SK-N-SH treated with all-trans-retinoic acid at 6 μM for 48 hours (cell line): ENCODE data around the gene AKAP1.

Experiments used
- ATAC-seq: fragments of 200-7000 bp; cut with Tn5 transposase; 3 replicates; pipeline ENCODE4 v1.9.1; 2020; ENCODE audit warnings: mild to moderate bottlenecking, moderate library complexity
- ARNTL ChIP-seq: fragments of 450-650 bp; formaldehyde crosslinking; IDR thresholded peaks from 2 replicates; pipeline ENCODE4 v1.5.0; 2020; ENCODE audit warnings: low read depth, mild to moderate bottlenecking, moderate library complexity, borderline replicate concordance
- BACH2 ChIP-seq: fragments of 250-450 bp; sonication (Bioruptor Pico); IDR thresholded peaks from 2 replicates; pipeline ENCODE4 v1.9.0; 2021; ENCODE audit warnings: mild to moderate bottlenecking, borderline replicate concordance
- CSDC2 ChIP-seq: fragments of 250-450 bp; sonication (Bioruptor Pico); IDR thresholded peaks from 2 replicates; pipeline ENCODE4 v1.5.0; 2020; ENCODE audit warnings: mild to moderate bottlenecking, moderate library complexity
- ISL1 ChIP-seq: fragments of 250-450 bp; sonication (Bioruptor Pico); IDR thresholded peaks from 2 replicates; pipeline ENCODE4 v2.1.2; 2022; ENCODE audit warnings: mild to moderate bottlenecking, moderate library complexity
- OSR1 ChIP-seq: fragments of 250-450 bp; sonication (Bioruptor Pico); IDR thresholded peaks from 2 replicates; pipeline ENCODE4 v1.8.0; 2022; ENCODE audit warnings: moderate library complexity, mild to moderate bottlenecking, inconsistent platforms
- PPARA ChIP-seq: fragments of 250-450 bp; sonication (Bioruptor Pico); IDR thresholded peaks from 2 replicates; pipeline ENCODE4 v1.5.0; 2020; ENCODE audit warnings: mild to moderate bottlenecking, borderline replicate concordance
- RARB ChIP-seq: fragments of 250-450 bp; sonication (Bioruptor Pico); IDR thresholded peaks from 2 replicates; pipeline ENCODE4 v1.8.0; 2021; ENCODE audit warnings: mild to moderate bottlenecking, moderate library complexity
- SNAI2 ChIP-seq: fragments of 250-450 bp; sonication (Bioruptor Pico); IDR thresholded peaks from 2 replicates; pipeline ENCODE4 v1.5.0; 2020; ENCODE audit warnings: mild to moderate bottlenecking, moderate library complexity
- TCF4 ChIP-seq: fragments of 250-450 bp; sonication (Bioruptor Pico); IDR thresholded peaks from 2 replicates; pipeline ENCODE4 v1.8.0; 2021; ENCODE audit warnings: mild to moderate bottlenecking, moderate library complexity, borderline replicate concordance
- TOX ChIP-seq: fragments of 250-450 bp; sonication (Bioruptor Pico); IDR thresholded peaks from 2 replicates; pipeline ENCODE4 v1.8.0; 2021; ENCODE audit warnings: mild to moderate bottlenecking, moderate library complexity, borderline replicate concordance
- ZC3H10 ChIP-seq: fragments of 250-450 bp; sonication (Bioruptor Pico); IDR thresholded peaks from 2 replicates; pipeline ENCODE4 v1.5.1; 2021; ENCODE audit warnings: mild to moderate bottlenecking, moderate library complexity
- ZFP3 ChIP-seq: fragments of 250-450 bp; sonication (Bioruptor Pico); IDR thresholded peaks from 2 replicates; pipeline ENCODE4 v1.5.0; 2020; ENCODE audit warnings: mild to moderate bottlenecking, moderate library complexity
- ZFP30 ChIP-seq: fragments of 450-650 bp; formaldehyde crosslinking; IDR thresholded peaks from 2 replicates; pipeline ENCODE4 v1.5.0; 2022; ENCODE audit warnings: mild to moderate bottlenecking, moderate library complexity
- ZNF565 ChIP-seq: fragments of 450-650 bp; formaldehyde crosslinking; conservative IDR thresholded peaks from 2 replicates; pipeline ENCODE4 v1.5.0; 2020; ENCODE audit warnings: low read depth, mild to moderate bottlenecking, moderate library complexity
- ZNF70 ChIP-seq: fragments of 450-650 bp; formaldehyde crosslinking; IDR thresholded peaks from 2 replicates; pipeline ENCODE4 v1.5.0; 2020; ENCODE audit warnings: mild to moderate bottlenecking, moderate library complexity
- ZNF8 ChIP-seq: fragments of 450-650 bp; formaldehyde crosslinking; IDR thresholded peaks from 2 replicates; pipeline ENCODE4 v1.5.0; 2020; ENCODE audit warnings: mild to moderate bottlenecking, moderate library complexity
- TF ChIP-seq, protein P1 (sequence below): fragments of 250-450 bp; sonication (Bioruptor Pico); IDR thresholded peaks from 2 replicates; pipeline ENCODE4 v1.5.1; 2020; ENCODE audit warnings: low read depth, mild to moderate bottlenecking, moderate library complexity
- TF ChIP-seq, protein P2 (sequence below): fragments of 250-450 bp; sonication (Bioruptor Pico); IDR thresholded peaks from 2 replicates; pipeline ENCODE4 v1.5.0; 2020; ENCODE audit warnings: mild to moderate bottlenecking, moderate library complexity
- TF ChIP-seq, protein P3 (sequence below): fragments of 250-450 bp; sonication (Bioruptor Pico); IDR thresholded peaks from 2 replicates; pipeline ENCODE4 v1.8.0; 2020; ENCODE audit warnings: mild to moderate bottlenecking, moderate library complexity, borderline replicate concordance
- TF ChIP-seq, protein P4 (sequence below): fragments of 250-450 bp; sonication (Bioruptor Pico); IDR thresholded peaks from 2 replicates; pipeline ENCODE4 v1.8.0; 2021; ENCODE audit warnings: low read depth, mild to moderate bottlenecking, moderate library complexity, borderline replicate concordance

AKAP1 gene

DNA sequence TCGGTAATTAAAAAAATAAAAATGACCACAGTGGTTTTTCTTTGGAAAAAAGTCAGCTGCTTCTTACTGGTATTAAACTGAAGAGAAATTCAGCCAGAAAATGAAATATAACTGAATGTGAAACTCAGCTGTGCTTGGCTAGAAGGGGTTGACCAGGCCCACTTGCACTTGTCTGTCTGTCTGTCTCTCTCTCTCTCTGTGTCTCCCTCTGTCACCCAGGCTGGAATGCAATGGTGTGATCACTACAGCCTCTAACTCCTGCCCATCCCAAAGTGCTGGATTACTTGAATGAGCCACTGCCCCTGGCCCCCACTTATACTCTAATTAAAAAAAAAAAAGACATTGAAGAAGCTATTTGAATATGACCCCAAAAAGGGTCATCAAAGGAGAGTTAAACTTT, 17.3 kb upstream of the AKAP1 start (continued):
- TF ChIP-seq, protein P1, sequence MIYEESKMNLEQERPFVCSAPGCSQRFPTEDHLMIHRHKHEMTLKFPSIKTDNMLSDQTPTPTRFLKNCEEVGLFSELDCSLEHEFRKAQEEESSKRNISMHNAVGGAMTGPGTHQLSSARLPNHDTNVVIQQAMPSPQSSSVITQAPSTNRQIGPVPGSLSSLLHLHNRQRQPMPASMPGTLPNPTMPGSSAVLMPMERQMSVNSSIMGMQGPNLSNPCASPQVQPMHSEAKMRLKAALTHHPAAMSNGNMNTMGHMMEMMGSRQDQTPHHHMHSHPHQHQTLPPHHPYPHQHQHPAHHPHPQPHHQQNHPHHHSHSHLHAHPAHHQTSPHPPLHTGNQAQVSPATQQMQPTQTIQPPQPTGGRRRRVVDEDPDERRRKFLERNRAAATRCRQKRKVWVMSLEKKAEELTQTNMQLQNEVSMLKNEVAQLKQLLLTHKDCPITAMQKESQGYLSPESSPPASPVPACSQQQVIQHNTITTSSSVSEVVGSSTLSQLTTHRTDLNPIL (CRISPR knock-in tag), result no peak
- TF ChIP-seq CSDC2 (CRISPR knock-in tag), result no peak
- TF ChIP-seq TOX (CRISPR knock-in tag), result no peak
- TF ChIP-seq RARB (CRISPR knock-in tag), result no peak
- no peak for TF ChIP-seq BACH2
- no peak for TF ChIP-seq PPARA (CRISPR knock-in tag)
- TF ChIP-seq SNAI2 (CRISPR knock-in tag), result no peak
- TF ChIP-seq ZNF565 (CRISPR knock-in tag), result no peak
- TF ChIP-seq ZNF70 (CRISPR knock-in tag), result no peak
- TF ChIP-seq, all 23 proteins: peak for 0

DNA sequence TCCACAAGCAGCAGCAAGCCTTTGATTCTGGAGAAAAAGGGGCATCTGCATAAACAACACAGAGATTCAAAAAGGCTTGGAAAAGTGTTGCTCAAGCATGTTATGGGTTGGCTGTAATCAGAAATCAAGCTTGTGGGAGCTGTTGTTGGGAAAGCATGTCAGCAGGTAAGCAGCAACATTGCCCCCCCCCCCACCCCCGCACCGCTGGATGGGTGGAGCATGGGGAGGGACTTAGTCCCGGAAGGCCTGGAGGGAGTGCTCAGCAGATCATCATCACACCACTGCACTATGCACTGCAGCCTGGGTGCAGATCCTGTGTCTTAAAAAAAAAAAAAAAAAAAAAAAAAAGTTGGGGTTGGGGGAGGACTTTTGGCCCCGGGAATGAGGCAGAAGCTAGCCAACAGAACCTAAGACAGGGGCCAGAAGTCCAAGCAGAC, 16.8 kb upstream of the AKAP1 start:
- 0 out of 3 replicates have a peak, but pooled peaks have one; percentile 44 for ATAC-seq

DNA sequence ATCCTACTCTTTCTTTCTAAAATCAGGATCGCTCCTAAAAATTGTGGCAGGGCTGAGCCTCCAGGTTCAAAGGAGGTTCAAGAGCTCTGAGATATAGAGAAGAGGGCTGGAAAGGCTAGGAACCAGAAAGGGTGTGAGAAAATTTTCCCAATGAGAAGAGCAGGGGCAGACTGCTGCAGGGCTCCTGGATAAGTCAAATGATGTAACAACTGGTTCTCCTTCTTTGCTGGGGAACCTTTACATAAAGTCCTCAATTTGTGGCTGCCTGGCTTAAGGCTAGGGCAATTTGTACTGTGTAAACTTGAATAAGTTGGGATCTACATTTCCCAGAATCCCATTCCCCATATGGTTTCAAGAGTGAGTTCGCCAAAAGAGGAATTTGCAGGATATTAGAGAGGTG, 16.3 kb upstream of the AKAP1 start:
- TF ChIP-seq ZFP3 (CRISPR knock-in tag), result no peak
- TF ChIP-seq CSDC2 (CRISPR knock-in tag), result no peak
- TF ChIP-seq TOX (CRISPR knock-in tag), result no peak
- no peak for TF ChIP-seq TCF4 (CRISPR knock-in tag)
- no peak for TF ChIP-seq ZNF8 (CRISPR knock-in tag)
- no peak for TF ChIP-seq ARNTL
- TF ChIP-seq ZNF70 (CRISPR knock-in tag), result no peak
- TF ChIP-seq ZFP30, result no peak
- TF ChIP-seq, protein P2, sequence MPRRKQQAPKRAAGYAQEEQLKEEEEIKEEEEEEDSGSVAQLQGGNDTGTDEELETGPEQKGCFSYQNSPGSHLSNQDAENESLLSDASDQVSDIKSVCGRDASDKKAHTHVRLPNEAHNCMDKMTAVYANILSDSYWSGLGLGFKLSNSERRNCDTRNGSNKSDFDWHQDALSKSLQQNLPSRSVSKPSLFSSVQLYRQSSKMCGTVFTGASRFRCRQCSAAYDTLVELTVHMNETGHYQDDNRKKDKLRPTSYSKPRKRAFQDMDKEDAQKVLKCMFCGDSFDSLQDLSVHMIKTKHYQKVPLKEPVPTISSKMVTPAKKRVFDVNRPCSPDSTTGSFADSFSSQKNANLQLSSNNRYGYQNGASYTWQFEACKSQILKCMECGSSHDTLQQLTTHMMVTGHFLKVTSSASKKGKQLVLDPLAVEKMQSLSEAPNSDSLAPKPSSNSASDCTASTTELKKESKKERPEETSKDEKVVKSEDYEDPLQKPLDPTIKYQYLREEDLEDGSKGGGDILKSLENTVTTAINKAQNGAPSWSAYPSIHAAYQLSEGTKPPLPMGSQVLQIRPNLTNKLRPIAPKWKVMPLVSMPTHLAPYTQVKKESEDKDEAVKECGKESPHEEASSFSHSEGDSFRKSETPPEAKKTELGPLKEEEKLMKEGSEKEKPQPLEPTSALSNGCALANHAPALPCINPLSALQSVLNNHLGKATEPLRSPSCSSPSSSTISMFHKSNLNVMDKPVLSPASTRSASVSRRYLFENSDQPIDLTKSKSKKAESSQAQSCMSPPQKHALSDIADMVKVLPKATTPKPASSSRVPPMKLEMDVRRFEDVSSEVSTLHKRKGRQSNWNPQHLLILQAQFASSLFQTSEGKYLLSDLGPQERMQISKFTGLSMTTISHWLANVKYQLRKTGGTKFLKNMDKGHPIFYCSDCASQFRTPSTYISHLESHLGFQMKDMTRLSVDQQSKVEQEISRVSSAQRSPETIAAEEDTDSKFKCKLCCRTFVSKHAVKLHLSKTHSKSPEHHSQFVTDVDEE (CRISPR knock-in tag), result no peak
- no peak for TF ChIP-seq ZC3H10 (CRISPR knock-in tag)
- TF ChIP-seq SNAI2 (CRISPR knock-in tag), result no peak
- no peak for TF ChIP-seq ISL1 (CRISPR knock-in tag)
- TF ChIP-seq, protein P3, sequence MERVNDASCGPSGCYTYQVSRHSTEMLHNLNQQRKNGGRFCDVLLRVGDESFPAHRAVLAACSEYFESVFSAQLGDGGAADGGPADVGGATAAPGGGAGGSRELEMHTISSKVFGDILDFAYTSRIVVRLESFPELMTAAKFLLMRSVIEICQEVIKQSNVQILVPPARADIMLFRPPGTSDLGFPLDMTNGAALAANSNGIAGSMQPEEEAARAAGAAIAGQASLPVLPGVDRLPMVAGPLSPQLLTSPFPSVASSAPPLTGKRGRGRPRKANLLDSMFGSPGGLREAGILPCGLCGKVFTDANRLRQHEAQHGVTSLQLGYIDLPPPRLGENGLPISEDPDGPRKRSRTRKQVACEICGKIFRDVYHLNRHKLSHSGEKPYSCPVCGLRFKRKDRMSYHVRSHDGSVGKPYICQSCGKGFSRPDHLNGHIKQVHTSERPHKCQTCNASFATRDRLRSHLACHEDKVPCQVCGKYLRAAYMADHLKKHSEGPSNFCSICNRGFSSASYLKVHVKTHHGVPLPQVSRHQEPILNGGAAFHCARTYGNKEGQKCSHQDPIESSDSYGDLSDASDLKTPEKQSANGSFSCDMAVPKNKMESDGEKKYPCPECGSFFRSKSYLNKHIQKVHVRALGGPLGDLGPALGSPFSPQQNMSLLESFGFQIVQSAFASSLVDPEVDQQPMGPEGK (CRISPR knock-in tag), result no peak
- no peak for TF ChIP-seq OSR1 (CRISPR knock-in tag)
- TF ChIP-seq RARB (CRISPR knock-in tag), result no peak
- TF ChIP-seq BACH2, result no peak
- TF ChIP-seq PPARA (CRISPR knock-in tag), result no peak
- no peak for TF ChIP-seq ZNF565 (CRISPR knock-in tag)
- TF ChIP-seq, protein P1 (CRISPR knock-in tag), result no peak
- TF ChIP-seq, all 23 proteins: peak for 0
- no peak for ATAC-seq

More for the DNA sequence above, 16.8 kb upstream of the AKAP1 start:
- TF ChIP-seq ZFP3 (CRISPR knock-in tag) (no peak), PPARA (CRISPR knock-in tag) (no peak), ZNF565 (CRISPR knock-in tag) (no peak), BACH2 (no peak)
- TF ChIP-seq, protein P4, sequence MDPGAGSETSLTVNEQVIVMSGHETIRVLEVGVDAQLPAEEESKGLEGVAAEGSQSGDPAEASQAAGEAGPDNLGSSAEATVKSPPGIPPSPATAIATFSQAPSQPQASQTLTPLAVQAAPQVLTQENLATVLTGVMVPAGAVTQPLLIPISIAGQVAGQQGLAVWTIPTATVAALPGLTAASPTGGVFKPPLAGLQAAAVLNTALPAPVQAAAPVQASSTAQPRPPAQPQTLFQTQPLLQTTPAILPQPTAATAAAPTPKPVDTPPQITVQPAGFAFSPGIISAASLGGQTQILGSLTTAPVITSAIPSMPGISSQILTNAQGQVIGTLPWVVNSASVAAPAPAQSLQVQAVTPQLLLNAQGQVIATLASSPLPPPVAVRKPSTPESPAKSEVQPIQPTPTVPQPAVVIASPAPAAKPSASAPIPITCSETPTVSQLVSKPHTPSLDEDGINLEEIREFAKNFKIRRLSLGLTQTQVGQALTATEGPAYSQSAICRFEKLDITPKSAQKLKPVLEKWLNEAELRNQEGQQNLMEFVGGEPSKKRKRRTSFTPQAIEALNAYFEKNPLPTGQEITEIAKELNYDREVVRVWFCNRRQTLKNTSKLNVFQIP, result no peak
- TF ChIP-seq, all 23 proteins: peak for 0
